ENCODE data around the gene DNAJB5. TPM values are rescaled to one million over a fixed set of nuclear protein-coding genes. Genes with fewer than 3 reads are reported as not detected.
A peak's percentile ranks its signal among the peaks of the same experiment; 100 is the strongest.
"Not testable (repeated sequence)": the region's sequence is repeated elsewhere in the genome, so short reads cannot be mapped to it uniquely, and the experiment has no call there.

Gene DNAJB5
- total RNA-seq, 4 donors from 2014 or later: 46.8 to 125 (median 96.8) TPM

DNA sequence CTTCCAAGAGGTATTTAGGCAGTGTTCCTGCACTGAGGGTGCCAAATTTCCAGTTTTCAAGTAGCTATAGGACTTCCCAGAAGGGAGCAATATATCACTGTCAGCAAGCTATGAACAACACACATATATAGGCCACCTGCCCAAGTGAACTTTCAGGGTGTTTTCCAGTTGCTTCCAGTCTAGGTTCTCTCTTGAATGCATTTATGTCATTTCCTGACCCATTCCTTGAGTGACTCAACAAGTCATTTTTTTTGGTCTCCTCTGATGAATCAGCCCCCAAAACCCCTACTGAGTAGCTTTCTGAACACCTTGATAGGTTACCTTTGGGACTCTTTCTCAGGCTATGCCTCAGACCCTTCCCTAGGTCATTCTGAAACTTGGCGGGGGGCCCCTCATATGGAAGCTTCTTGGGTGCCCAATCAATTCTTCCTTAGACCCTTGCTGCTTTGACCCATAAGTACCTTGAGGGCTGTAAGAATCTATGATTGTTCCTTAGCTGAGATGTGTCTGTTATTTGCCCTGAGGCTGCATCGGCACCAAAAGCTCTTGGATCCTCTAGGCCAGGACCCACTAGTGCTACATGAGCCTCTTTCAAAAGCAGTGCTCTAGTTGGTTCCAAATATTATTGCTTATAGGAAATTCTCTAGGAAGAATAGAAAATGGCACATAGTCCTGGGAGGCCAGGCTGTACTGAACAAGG is 12.4 kb downstream of the DNAJB5 start:
- H3K27me3 ChIP-seq: no peaks in the 10 kb centered on the region
- no peaks in the 10 kb centered on the region for H3K4me1 ChIP-seq
- H3K9me3 ChIP-seq: no peaks in the 10 kb centered on the region
- peak overlapping the region in 1 of 4 donors; percentile 15 for H3K27ac ChIP-seq
- no peak overlapping the region for H3K4me3 ChIP-seq
- TF ChIP-seq POLR2AphosphoS5 (IDR thresholded peaks at IDR 0.05): no peak
- no peak for TF ChIP-seq CTCF (IDR thresholded peaks at IDR 0.05)
- no peak for TF ChIP-seq EP300 (IDR thresholded peaks at IDR 0.05)
- TF ChIP-seq POLR2A (IDR thresholded peaks at IDR 0.05): no peak
- H3K36me3 ChIP-seq: peaks cover 0 to 15% of the 10 kb centered on the region in 2 donors
- 100% methylated on average over 1 of the region's 2 CpGs for WGBS, 2 donors (ENCODE audit: low coverage in 1 of 2)
- ATAC-seq: no peak

- Histone ChIP-seq H3K4me1 (no peaks in the 10 kb centered on the region), H3K27me3 (no peaks in the 10 kb centered on the region), H3K9me3 (no peaks in the 10 kb centered on the region), H3K36me3 (peaks cover 0 to 8% of the 10 kb centered on the region in 2 donors), H3K27ac (no peak overlapping the region), H3K4me3 (no peak overlapping the region)
- no peak for ATAC-seq
- no peak for TF ChIP-seq POLR2A (IDR thresholded peaks at IDR 0.05)
- TF ChIP-seq POLR2AphosphoS5 (IDR thresholded peaks at IDR 0.05): no peak
- no peak for TF ChIP-seq EP300 (IDR thresholded peaks at IDR 0.05)
- TF ChIP-seq CTCF (IDR thresholded peaks at IDR 0.05): no peak
These were observed 13.1 kb downstream of the DNAJB5 start for GRCh38 chr9:35002623-35003022.

- H3K27me3 ChIP-seq, H3K4me1 ChIP-seq, H3K4me3 ChIP-seq, ATAC-seq, H3K36me3 ChIP-seq, H3K9me3 ChIP-seq, H3K27ac ChIP-seq: not testable (repeated sequence)
- WGBS, 2 donors (ENCODE audit: low coverage in 1 of 2): 86 to 91% methylated on average over 7 to 12 of the region's 14 CpGs
These were observed 14.8 kb downstream of the DNAJB5 start for GRCh38 chr9:35004299-35004698.

- no peak for TF ChIP-seq CTCF (IDR thresholded peaks at IDR 0.05)
- Histone ChIP-seq H3K4me3 (no peak overlapping the region), H3K9me3 (peaks cover 0 to 10% (median 0%) of the 10 kb centered on the region in 3 donors), H3K4me1 (no peaks in the 10 kb centered on the region), H3K27me3 (no peaks in the 10 kb centered on the region), H3K27ac (no peak overlapping the region), H3K36me3 (peaks cover 0 to 65% of the 10 kb centered on the region in 2 donors)
- 82 to 94% methylated on average over 2 to 3 of the region's 3 CpGs for WGBS, 2 donors (ENCODE audit: low coverage in 1 of 2)
- no peak for ATAC-seq
These were observed 20.9 kb downstream of the DNAJB5 start for GRCh38 chr9:35010351-35010958.

- ATAC-seq: no peak
- Histone ChIP-seq H3K27me3 (no peaks in the 10 kb centered on the region), H3K9me3 (peaks cover 0 to 10% (median 0%) of the 10 kb centered on the region in 3 donors), H3K4me1 (no peaks in the 10 kb centered on the region), H3K36me3 (peaks cover 0 to 77% of the 10 kb centered on the region in 2 donors), H3K4me3 (no peak overlapping the region), H3K27ac (no peak overlapping the region)
- TF ChIP-seq EP300 (IDR thresholded peaks at IDR 0.05) (no peak), POLR2AphosphoS5 (IDR thresholded peaks at IDR 0.05) (no peak), CTCF (IDR thresholded peaks at IDR 0.05) (no peak), POLR2A (IDR thresholded peaks at IDR 0.05) (no peak)
- WGBS, 2 donors (ENCODE audit: low coverage in 1 of 2): 54 to 86% methylated on average over 1 to 2 of the region's 2 CpGs
These were observed 25.0 kb downstream of the DNAJB5 start for GRCh38 chr9:35014517-35014916.

DNA sequence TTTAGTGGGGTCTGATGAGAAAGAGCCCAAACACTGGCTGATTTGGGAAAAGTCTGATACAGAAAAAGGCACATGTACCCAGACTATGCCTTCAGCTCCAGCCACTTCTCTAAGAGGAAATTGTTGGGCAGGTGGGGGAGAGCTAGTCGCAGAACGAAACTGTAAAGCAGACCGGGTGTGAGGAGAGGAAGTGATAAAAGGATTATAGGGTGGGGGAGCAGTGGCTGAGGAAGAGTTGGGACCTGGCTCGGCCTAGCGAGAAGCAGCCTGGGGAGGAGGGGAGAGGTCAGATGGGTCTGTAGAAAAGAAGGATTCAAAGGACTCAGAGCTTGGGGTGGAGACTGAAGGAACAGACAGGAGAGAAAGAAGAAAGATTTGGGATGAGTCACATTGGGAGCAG is 33.9 kb downstream of the DNAJB5 start:
- H3K9me3 ChIP-seq, ATAC-seq, H3K4me1 ChIP-seq, H3K27me3 ChIP-seq, H3K4me3 ChIP-seq, H3K27ac ChIP-seq: not testable (repeated sequence)
- WGBS, 2 donors (ENCODE audit: low coverage in 1 of 2): 63 to 79% methylated on average over 5 of the region's 5 CpGs
- peaks cover 0 to 53% of the 10 kb centered on the region in 2 donors for H3K36me3 ChIP-seq
